Adipocyte (in vitro differentiated cells): ENCODE data around the gene AGRN.
A peak's percentile ranks its signal among the peaks of the same experiment; 100 is the strongest.
"Not testable (repeated sequence)": the region's sequence is repeated elsewhere in the genome, so short reads cannot be mapped to it uniquely, and the experiment has no call there.

Source experiments
- DNase-seq: peaks from one replicate; pipeline ENCODE4 v3.0.0-alpha.2; 2015; ENCODE audit warnings: low read depth
- H3K27me3 ChIP-seq: replicated peaks from 2 replicates; pipeline ENCODE4 v1.7.0; 2013; ENCODE audit warnings: mild to moderate bottlenecking, low read length, moderate library complexity; ENCODE audit not compliant: control insufficient read depth, insufficient read depth
- H3K36me3 ChIP-seq: 2 replicates; pipeline ENCODE4 v1.7.0; 2013; ENCODE audit warnings: low read length, mild to moderate bottlenecking, moderate library complexity; ENCODE audit not compliant: control insufficient read depth, insufficient read depth, severe bottlenecking
- H3K4me1 ChIP-seq: 2 replicates; pipeline ENCODE4 v1.7.0; 2013; ENCODE audit warnings: mild to moderate bottlenecking, low read length, moderate library complexity; ENCODE audit not compliant: control insufficient read depth, insufficient read depth
- H3K4me3 ChIP-seq: 2 replicates; pipeline ENCODE4 v1.7.0; 2013; ENCODE audit warnings: mild to moderate bottlenecking, low read length, moderate library complexity
- H3K9ac ChIP-seq: 2 replicates; pipeline ENCODE4 v1.7.0; 2013; ENCODE audit warnings: mild to moderate bottlenecking, low read length, moderate library complexity
- H3K9me3 ChIP-seq: 2 replicates; pipeline ENCODE4 v1.7.0; 2013; ENCODE audit warnings: mild to moderate bottlenecking, low read length, moderate library complexity; ENCODE audit not compliant: control insufficient read depth

AGRN gene

DNA sequence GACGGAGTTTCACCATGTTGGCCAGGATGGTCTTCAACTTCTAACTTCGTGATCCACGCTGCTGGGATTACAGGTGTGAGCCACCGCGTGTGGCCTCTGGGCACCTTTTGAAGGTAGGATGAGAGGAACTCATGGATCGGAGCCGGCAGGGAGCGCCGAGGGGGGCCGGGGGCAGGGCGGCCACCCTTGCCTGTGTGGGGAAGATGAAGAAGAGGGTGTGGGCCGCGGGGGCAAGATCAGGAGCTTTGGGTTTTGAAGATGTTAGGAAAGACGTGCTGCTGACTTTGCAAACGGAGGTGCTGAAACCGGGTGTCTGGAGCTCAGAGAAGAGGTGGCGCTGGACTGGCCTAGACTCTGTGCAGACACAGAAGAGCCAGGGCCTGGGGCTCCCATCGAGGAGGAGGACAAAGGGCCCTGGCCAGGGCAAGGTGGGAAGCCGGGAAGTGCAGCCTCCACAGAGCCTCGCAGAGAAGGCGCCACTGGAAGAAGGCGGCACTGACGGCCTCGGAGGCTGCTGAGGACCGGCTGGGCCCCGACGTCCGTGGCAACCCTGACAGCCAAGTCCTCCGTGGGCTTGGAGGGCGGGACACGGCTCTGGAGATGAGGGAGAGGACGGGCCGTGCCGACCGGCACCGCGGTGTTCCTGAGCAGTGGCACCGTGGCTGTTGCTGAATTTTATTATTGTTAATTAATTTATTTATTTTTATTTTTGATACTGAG lies 40.5 kb downstream of the AGRN start:
- no peaks in the 10 kb centered on the region for H3K9me3 ChIP-seq
- no peaks in the 10 kb centered on the region for H3K4me1 ChIP-seq
- no peak overlapping the region for H3K4me3 ChIP-seq
- no peak overlapping the region for H3K9ac ChIP-seq
- H3K36me3 ChIP-seq, result no peaks in the 10 kb centered on the region
- DNase-seq, result no peak
- peaks cover 33% of the 10 kb centered on the region for H3K27me3 ChIP-seq

DNA sequence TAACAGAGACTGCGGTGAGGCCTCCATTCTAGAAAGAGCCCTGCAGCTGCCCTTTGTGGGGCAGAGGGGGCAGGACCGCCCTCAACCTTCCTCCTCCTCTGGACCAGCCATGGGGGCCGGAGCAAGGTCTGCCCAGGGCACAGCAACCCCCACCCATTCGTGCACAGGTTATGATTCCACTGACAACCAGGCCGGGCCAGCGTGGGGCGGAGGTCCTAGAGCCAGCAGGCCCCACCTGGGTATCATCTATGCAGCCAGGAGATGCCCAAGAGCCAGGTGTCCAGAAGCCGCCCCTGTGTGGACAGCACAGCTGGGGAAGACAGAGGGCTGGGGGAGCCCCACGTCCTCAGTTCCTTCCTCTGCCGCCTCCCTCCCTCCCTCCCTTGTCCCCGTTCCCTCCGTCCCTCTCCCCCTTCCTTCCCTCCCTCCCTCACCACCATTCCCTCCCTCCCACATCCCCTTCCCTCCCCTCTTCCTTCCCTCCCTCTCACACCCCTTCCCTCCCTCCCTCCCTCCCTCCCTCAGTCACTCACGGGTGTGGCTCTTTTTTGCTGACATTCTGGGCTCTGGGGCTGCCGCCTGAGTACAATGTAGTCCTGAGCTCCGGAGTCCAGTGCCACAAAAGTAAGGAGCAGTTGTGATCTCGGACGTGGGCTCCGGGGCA lies 41.9 kb downstream of the AGRN start:
- Histone ChIP-seq H3K9ac (no peak overlapping the region), H3K4me3 (no peak overlapping the region), H3K27me3 (peaks cover 31% of the 10 kb centered on the region), H3K4me1 (no peaks in the 10 kb centered on the region), H3K9me3 (no peaks in the 10 kb centered on the region), H3K36me3 (no peaks in the 10 kb centered on the region)
- no peak for DNase-seq

DNA sequence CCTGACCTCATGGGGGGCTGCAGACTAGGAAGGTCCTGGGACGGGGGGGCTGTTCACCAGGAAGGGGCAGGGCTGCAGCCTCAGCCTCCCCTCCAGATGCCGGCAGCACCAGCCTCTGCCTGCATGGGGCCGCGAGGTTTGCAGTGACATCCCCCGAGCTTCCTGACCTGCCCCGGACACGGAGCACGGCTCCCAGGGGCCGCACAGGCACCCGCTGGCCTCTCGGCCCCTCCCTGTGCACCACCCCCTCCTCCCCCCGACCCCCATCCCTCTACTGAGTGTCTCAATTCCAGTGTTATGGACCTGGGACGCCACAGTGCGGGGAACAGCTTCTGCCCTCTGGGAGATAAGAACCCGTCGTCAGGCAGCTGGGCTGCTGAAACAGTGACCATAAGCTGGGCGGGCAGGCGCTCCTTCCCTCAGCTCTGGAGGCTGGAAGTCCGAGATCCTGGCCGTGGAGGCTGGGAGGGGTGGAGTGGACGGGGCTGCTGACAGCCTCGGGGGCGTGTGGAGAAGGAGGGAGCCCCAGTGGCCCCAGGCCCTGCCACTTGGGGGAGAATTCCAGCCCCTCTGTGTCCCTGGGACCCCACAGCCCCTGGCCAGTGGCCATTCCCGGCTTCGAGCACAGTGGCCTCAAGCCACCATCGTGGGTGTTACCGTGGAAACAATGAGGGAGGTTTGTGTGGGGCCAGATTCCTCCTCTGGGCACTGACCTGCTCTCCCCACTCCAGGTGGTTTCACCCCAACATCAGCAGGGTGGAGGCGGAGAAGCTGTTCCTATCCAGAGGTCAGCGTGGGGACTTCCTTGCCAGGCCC lies 42.6 kb downstream of the AGRN start:
- peaks cover 27% of the 10 kb centered on the region for H3K27me3 ChIP-seq

DNA sequence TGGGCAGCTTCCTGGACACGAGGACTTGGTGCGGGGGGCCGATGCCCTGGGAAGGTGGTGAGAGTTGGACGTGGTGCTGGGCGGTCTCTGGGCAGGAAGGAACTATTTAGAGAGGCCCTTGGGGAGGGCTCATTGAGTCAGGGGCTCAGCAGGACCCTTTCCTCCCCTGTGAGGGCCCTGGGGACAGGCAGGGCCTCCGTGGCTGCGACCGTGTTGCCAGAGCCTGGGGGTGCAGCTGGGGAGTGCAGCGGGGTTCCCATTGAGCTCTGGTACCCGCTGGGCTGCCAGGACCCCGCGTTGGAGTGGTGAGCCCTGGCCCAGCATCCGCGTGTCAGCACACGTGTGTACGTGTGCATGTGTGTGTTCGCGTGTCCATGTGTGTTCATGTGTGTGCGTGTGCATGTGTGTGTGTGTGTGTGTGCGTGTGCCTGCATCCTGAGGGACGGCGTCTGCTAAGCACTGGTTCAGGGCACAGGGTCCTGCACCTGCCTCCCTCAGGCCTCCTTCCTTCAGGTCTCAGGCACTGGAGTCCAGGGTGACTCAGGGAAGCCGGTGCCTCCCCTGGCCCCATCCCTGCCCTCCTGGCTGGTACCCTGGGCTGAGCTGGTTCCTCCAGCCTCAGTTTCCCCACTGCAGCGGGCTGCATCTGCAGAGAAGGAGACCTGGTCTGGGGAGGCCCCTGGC lies 43.5 kb downstream of the AGRN start:
- Histone ChIP-seq H3K4me3 (no peak overlapping the region), H3K9ac (no peak overlapping the region), H3K4me1 (no peaks in the 10 kb centered on the region), H3K9me3 (no peaks in the 10 kb centered on the region), H3K36me3 (no peaks in the 10 kb centered on the region), H3K27me3 (peaks cover 28% of the 10 kb centered on the region)
- DNase-seq, result no peak

More for the DNA sequence above, 42.6 kb downstream of the AGRN start:
- no peak overlapping the region for H3K9ac ChIP-seq
- H3K36me3 ChIP-seq, result no peaks in the 10 kb centered on the region
- no peaks in the 10 kb centered on the region for H3K4me1 ChIP-seq
- no peak for DNase-seq
- no peak overlapping the region for H3K4me3 ChIP-seq
- no peaks in the 10 kb centered on the region for H3K9me3 ChIP-seq

DNA sequence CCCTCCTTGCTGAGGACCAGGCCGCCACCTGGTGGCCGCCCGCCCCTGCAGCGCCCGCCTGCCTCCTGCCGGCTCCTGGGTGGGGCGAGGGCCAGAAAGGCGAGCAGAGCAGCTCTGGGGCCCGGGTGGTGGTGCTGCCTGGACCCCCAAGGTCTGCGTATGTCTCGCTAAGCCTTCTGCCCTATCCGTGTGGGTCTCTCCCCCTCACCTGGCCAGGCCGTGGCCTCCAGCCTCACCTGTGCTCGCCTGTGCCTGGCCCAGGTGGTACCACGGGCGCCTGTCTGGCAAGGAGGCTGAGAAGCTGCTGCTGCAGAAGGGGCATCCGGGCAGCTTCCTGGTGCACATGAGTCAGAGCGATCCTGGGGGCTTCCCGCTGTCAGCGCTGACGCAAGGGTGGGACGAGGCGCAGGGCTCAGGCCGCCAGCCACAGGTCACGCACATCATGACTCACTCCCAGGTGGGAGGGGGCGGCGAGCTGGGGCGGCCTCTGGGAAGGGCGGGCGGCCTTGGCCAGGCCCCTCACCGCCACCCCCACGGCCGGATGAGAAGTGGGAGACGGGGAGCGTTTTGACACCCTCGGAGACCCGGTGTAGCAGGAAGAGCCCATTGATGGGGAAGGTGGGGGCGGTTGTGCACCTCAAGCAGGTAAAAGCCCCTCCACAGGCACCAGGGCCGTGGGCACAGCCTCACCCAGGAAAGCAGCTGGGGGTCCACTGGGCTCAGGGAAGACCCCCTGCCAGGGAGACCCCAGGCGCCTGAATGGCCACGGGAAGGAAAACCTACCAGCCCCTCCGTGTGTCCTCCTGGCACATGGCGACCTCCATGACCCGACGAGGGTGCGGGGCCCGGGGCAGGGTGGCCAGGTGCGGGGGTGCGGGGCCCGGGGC lies 44.3 kb downstream of the AGRN start:
- Histone ChIP-seq H3K4me1 (no peaks in the 10 kb centered on the region), H3K9ac (no peak overlapping the region), H3K9me3 (no peaks in the 10 kb centered on the region), H3K36me3 (no peaks in the 10 kb centered on the region), H3K27me3 (peaks cover 29% of the 10 kb centered on the region), H3K4me3 (no peak overlapping the region)
- DNase-seq, result peak; percentile 60

DNA sequence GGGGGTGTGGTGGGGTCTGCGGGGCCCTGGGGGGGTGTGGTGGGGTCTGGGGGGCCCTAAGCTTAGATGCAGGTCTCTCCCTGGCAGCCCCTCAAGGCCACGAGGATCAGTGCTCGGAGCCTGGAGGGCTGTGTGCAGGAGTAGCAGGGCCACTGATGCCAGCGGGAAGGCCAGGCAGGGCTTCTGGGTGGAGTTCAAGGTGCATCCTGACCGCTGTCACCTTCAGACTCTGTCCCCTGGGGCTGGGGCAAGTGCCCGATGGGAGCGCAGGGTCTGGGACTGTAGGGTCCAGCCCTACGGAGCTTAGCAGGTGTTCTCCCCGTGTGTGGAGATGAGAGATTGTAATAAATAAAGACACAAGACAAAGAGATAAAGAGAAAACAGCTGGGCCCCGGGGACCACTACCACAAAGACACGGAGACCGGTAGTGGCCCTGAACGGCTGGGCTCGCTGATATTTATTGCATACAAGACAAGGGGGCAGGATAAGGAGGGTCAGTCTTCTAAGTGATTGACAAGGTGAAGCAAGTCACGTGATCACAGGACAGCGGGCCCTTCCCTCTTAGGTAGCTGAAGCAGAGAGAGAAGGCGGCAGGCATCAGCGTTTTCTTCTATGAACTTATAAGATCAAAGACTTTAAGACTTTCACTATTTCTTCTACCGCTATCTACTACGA lies 45.5 kb downstream of the AGRN start:
- no peak for DNase-seq
- Histone ChIP-seq H3K4me3 (no peak overlapping the region), H3K9ac (no peak overlapping the region), H3K36me3 (no peaks in the 10 kb centered on the region), H3K27me3 (peaks cover 36% of the 10 kb centered on the region), H3K9me3 (no peaks in the 10 kb centered on the region), H3K4me1 (no peaks in the 10 kb centered on the region)

DNA sequence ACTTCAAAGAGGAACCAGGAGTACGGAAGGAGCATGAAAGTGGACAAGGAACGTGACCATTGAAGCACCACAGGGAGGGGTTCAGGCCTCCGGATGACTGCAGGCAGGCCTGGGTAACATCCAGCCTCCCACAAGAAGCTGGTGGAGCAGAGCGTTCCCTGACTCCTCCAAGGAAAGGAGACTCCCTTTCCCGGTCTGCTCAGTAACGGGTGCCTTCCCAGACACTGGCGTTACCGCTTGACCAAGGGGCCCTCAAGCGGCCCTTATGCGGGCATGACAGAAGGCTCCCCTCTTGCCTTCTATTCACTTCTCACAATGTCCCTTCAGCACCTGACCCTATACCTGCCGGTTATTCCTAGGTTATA lies 46.0 kb downstream of the AGRN start:
- H3K4me1 ChIP-seq, H3K9ac ChIP-seq, DNase-seq, H3K36me3 ChIP-seq, H3K4me3 ChIP-seq, H3K9me3 ChIP-seq: not testable (repeated sequence)
- H3K27me3 ChIP-seq, result peaks cover 36% of the 10 kb centered on the region

DNA sequence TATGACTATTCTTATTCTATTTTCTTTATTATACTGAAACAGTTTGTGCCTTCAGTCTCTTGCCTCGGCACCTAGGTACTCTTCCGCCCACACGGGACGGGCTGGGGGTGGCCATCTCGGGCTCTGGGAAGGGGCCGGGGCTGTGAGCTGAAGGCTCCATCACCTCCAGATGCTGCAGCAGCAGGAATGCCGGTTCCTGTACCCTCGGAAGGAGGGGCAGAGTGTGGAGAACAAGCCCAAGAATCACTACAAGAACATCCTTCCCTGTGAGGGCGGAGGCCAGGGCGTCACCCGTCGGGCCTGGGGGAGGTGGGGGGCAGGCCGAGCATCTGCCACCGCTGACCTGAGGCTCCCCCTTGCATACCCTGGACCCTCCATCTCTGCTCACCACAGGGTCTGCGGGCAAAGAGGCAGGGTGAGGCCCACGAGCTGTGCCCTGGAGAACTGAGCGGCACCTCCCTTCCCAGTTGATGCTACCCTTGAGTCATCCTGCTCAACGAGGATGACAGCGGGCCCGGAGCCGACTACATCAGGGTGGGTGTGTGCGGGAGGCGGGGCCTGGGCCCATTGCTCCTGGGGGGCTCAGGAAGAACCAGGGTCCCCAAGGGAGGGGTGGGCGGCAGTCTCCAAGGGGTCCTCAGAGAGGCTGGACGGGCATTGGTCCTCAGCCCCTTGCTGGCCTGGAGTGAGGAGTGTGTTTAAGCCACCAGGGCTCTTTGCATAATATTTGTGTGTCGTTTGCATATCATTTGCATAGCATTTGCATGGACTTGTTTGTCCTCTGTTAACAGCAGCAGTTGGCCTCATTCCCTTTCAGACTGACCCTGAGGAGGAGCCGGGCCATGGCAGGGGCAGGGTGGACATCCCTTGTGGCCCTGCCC lies 46.7 kb downstream of the AGRN start:
- no peaks in the 10 kb centered on the region for H3K36me3 ChIP-seq
- H3K4me3 ChIP-seq, result no peak overlapping the region
- peaks cover 34% of the 10 kb centered on the region for H3K27me3 ChIP-seq
- no peak overlapping the region for H3K9ac ChIP-seq
- no peaks in the 10 kb centered on the region for H3K4me1 ChIP-seq
- DNase-seq, result no peak
- no peaks in the 10 kb centered on the region for H3K9me3 ChIP-seq

DNA sequence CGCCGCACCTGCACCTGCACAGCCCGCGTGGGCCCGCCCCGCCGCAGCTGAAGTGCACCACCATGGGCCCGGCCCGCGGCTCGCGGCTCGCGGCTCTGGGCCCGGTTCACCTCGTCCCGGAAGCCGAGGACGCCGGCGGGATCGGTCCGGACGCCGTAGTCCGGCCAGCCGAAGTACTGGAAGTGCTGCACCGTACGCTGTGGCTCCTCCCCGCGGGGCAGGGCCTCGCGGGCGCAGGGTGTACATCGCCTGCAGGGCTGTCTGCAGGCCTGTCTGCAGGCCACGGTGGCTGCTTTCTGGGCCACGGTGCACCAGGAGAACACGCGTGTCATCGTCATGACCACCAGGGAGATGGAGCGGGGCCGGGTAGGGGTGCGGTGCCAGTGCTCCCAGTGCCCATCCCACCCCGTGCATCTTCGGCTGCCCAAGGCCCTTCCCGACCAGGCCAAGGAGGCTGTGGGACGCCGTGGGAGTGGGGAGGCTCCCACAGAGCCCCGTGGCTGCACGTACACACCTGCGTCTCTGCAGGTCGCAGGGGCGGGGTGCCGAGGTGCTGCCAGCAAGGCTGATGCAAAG lies 47.5 kb downstream of the AGRN start:
- no peaks in the 10 kb centered on the region for H3K4me1 ChIP-seq
- H3K4me3 ChIP-seq, result no peak overlapping the region
- peaks cover 33% of the 10 kb centered on the region for H3K27me3 ChIP-seq

More for the DNA sequence above, 47.5 kb downstream of the AGRN start:
- no peaks in the 10 kb centered on the region for H3K9me3 ChIP-seq
- H3K9ac ChIP-seq, result no peak overlapping the region
- H3K36me3 ChIP-seq, result no peaks in the 10 kb centered on the region
- DNase-seq, result no peak
